NCI-H1436 treated with DMSO at 0.1 percent for 48 hours (cell line): ENCODE results near the gene OR2A5.
"Not testable (repeated sequence)": the region's sequence is repeated elsewhere in the genome, so short reads cannot be mapped to it uniquely, and the experiment has no call there.

ENCODE experiments used
- DNase-seq: peaks from one replicate; lab custom pipeline; 2025; lab: John Stamatoyannopoulos, UW

The OR2A5 gene

GRCh38 chr7:144032985-144033709, 15.6 kb upstream of the OR2A5 start:
- DNase-seq, result no peak

- DNase-seq, result no peak
Observed at GRCh38 chr7:144035385-144035784, 13.4 kb upstream of the OR2A5 start.

GRCh38 chr7:144036302-144036885, 12.4 kb upstream of the OR2A5 start:
- no peak for DNase-seq

GRCh38 chr7:144037414-144038035, 11.2 kb upstream of the OR2A5 start:
- DNase-seq, result no peak

- no peak for DNase-seq
Observed at GRCh38 chr7:144038887-144039286, 9.9 kb upstream of the OR2A5 start.

GRCh38 chr7:144049491-144049890, 743 bp downstream of the OR2A5 start:
- DNase-seq, result no peak

- DNase-seq, result no peak
Observed at GRCh38 chr7:144050093-144050492, 1.3 kb downstream of the OR2A5 start.

- DNase-seq, result not testable (repeated sequence)
Observed at GRCh38 chr7:144050884-144051283, 2.1 kb downstream of the OR2A5 start.

- DNase-seq, result no peak
Observed at GRCh38 chr7:144057954-144058353, 9.2 kb downstream of the OR2A5 start.

GRCh38 chr7:144063710-144064109, 15.0 kb downstream of the OR2A5 start:
- DNase-seq, result no peak

GRCh38 chr7:144069511-144069910, 20.8 kb downstream of the OR2A5 start, which contains the start of gene OR2A25:
Gene OR2A25, plus strand, starts transcription at chr7:144069811. Its CDS starts 4,409 bp downstream, at chr7:144074220.
- no peak for DNase-seq

- DNase-seq, result no peak
Observed at GRCh38 chr7:144069953-144070352, 21.2 kb downstream of the OR2A5 start.

- no peak for DNase-seq
Observed at GRCh38 chr7:144074374-144074773, 25.6 kb downstream of the OR2A5 start.

- no peak for DNase-seq
Observed at GRCh38 chr7:144085978-144086377, 37.2 kb downstream of the OR2A5 start, which contains the start of gene OR2A12. Gene OR2A12, plus strand, starts transcription at chr7:144086278. Its CDS starts 8,830 bp downstream, at chr7:144095108.

GRCh38 chr7:144086730-144087129, 38.0 kb downstream of the OR2A5 start:
- no peak for DNase-seq

GRCh38 chr7:144087230-144087629, 38.5 kb downstream of the OR2A5 start:
- DNase-seq, result no peak

GRCh38 chr7:144090667-144091066, 41.9 kb downstream of the OR2A5 start:
- no peak for DNase-seq

GRCh38 chr7:144098776-144099175, 50.0 kb downstream of the OR2A5 start:
- no peak for DNase-seq

- no peak for DNase-seq
Observed at GRCh38 chr7:144100607-144101006, 51.9 kb downstream of the OR2A5 start.

GRCh38 chr7:144102041-144102440, 53.3 kb downstream of the OR2A5 start:
- DNase-seq, result no peak

- DNase-seq, result no peak
Observed at GRCh38 chr7:144105211-144105610, 56.5 kb downstream of the OR2A5 start.
